ENCODE measurements around the gene NOL4L. TPM values are rescaled to one million over a fixed set of nuclear protein-coding genes. Genes with fewer than 3 reads are reported as not detected.

NOL4L gene
- total and polyA plus RNA-seq, 2 donors (not counting 3 experiments of a cell fraction or from before 2014, with no cell fraction given) = 55.2 to 79.6 TPM

- no peaks in the 10 kb centered on the region for H3K9me3 ChIP-seq (replicated peaks; ENCODE audit: control insufficient read depth, insufficient read depth, low read length)
- no peaks in the 10 kb centered on the region for H3K79me2 ChIP-seq (ENCODE audit: control insufficient read depth, insufficient read depth, low read length)
- FAIRE-seq (no peak), DNase-seq (ENCODE audit: low read depth, low spot score) (no peak)
- TF ChIP-seq GATA2 (IDR thresholded peaks at IDR 0.05; ENCODE audit: insufficient read depth, insufficient read length, low read depth, low read length) (no peak), CTCF (IDR thresholded peaks at IDR 0.05; ENCODE audit: extremely low read depth in 1 of 2, insufficient read depth in 1 of 2, low read depth in 1 of 2, low read length in 2 of 2) (no peak), POLR2A (IDR thresholded peaks at IDR 0.05; ENCODE audit: low read depth, low read length) (no peak), JUN (IDR thresholded peaks at IDR 0.05; ENCODE audit: borderline replicate concordance, insufficient read depth, insufficient read length, low read depth) (no peak), POLR2AphosphoS5 (IDR thresholded peaks at IDR 0.05; ENCODE audit: insufficient read depth, low read depth, low read length) (no peak), MAX (IDR thresholded peaks at IDR 0.05; ENCODE audit: insufficient read depth, insufficient read length) (no peak), MYC (IDR thresholded peaks at IDR 0.05; ENCODE audit: low read depth, low read length) (no peak), FOS (IDR thresholded peaks at IDR 0.05; ENCODE audit: borderline replicate concordance, insufficient read depth, low read length) (no peak), EZH2 (IDR thresholded peaks at IDR 0.05; ENCODE audit: borderline replicate concordance, low read depth, low read length, severe bottlenecking) (no peak)
- H3K4me1 ChIP-seq (ENCODE audit: control insufficient read depth, extremely low read depth, insufficient read depth, low read length) = no peaks in the 10 kb centered on the region
- no TSS peak for BruUV-seq (replicated peaks)
- H3K4me2 ChIP-seq (ENCODE audit: insufficient read depth, low read length) = no peak overlapping the region
- intact Hi-C loops (cut with micrococcal nuclease) = no loop called here
- no peak overlapping the region for H2AFZ ChIP-seq (ENCODE audit: low read depth, low read length)
- no peak overlapping the region for H3K4me3 ChIP-seq (replicated peaks in 1 of 3; ENCODE audit: insufficient read depth in 1 of 3, low read depth in 1 of 3, low read length in 3 of 3)
- peaks cover 0 to 6% of the 10 kb centered on the region in 2 experiments for H3K27me3 ChIP-seq (ENCODE audit: control insufficient read depth in 2 of 2, insufficient read depth in 2 of 2, low read length in 2 of 2)
- no peak overlapping the region for H3K9ac ChIP-seq (replicated peaks; ENCODE audit: extremely low read depth, insufficient read depth, low read length)
- no peaks in the 10 kb centered on the region for H3K36me3 ChIP-seq (ENCODE audit: control insufficient read depth in 2 of 2, extremely low read depth in 1 of 2, insufficient read depth in 2 of 2, low read length in 2 of 2)
- H3K27ac ChIP-seq (ENCODE audit: insufficient read depth, low read depth, low read length) = no peak overlapping the region
- no peaks in the 10 kb centered on the region for H3K9me1 ChIP-seq (replicated peaks; ENCODE audit: control insufficient read depth, extremely low read depth, insufficient read depth, low read length)
- dilution Hi-C loops (cut with MboI; ENCODE audit: extremely low pct_ligation_motif_present, low sequenced_read_pairs) = no loop called here
- H4K20me1 ChIP-seq (replicated peaks; ENCODE audit: control insufficient read depth, extremely low read depth, insufficient read depth, low read length) = no peaks in the 10 kb centered on the region
- POLR2A ChIA-PET = no interaction called here
- CTCF ChIA-PET = no interaction called here
These were observed 39.7 kb upstream of the NOL4L start for GRCh38 chr20:32624687-32625345.

All from endothelial cell of umbilical vein (primary cell).